Skin of body (tissue), 2 donors: Measurements from ENCODE around the gene YEATS4. TPM values are rescaled to one million over a fixed set of nuclear protein-coding genes. Genes with fewer than 3 reads are reported as not detected.

Experiments used
- DNase-seq: peaks from one replicate; lab custom pipeline; 2025; lab: John Stamatoyannopoulos, UW
- total RNA-seq: library from RNA; depleted of rRNA; stranded (reverse); fragments of >200 nt; gene quantifications from one replicate; pipeline ENCODE4 v1.2.3, GENCODE V29; 2014

The YEATS4 gene
- total RNA-seq, 1 donor from 2014 or later: 12.9 TPM

- DNase-seq: no peak
Observed at GRCh38 chr12:69389831-69390230, 30.3 kb downstream of the YEATS4 start.

GRCh38 chr12:69392179-69392928 is 32.8 kb downstream of the YEATS4 start:
- no peak for DNase-seq

GRCh38 chr12:69396041-69396440 is 36.5 kb downstream of the YEATS4 start:
- DNase-seq: no peak

- no peak for DNase-seq
Observed at GRCh38 chr12:69396963-69397362, 37.4 kb downstream of the YEATS4 start.

GRCh38 chr12:69397978-69398377 is 38.4 kb downstream of the YEATS4 start:
- DNase-seq: no peak

- DNase-seq: no peak
Observed at GRCh38 chr12:69401940-69402339, 42.4 kb downstream of the YEATS4 start.

GRCh38 chr12:69404851-69405565 is 45.5 kb downstream of the YEATS4 start:
- no peak for DNase-seq

- no peak for DNase-seq
Observed at GRCh38 chr12:69405566-69405865, 46.0 kb downstream of the YEATS4 start.

GRCh38 chr12:69406217-69406616 is 46.7 kb downstream of the YEATS4 start:
- DNase-seq: no peak

GRCh38 chr12:69410571-69410970 is 51.0 kb downstream of the YEATS4 start:
- DNase-seq: no peak

- no peak for DNase-seq
Observed at GRCh38 chr12:69412655-69413054, 53.1 kb downstream of the YEATS4 start.

GRCh38 chr12:69415471-69416275 is 56.1 kb downstream of the YEATS4 start:
- peak; percentile 84 for DNase-seq

GRCh38 chr12:69417231-69417630 is 57.7 kb downstream of the YEATS4 start:
- no peak for DNase-seq

- no peak for DNase-seq
Observed at GRCh38 chr12:69417741-69418167, 58.2 kb downstream of the YEATS4 start.

- no peak for DNase-seq
Observed at GRCh38 chr12:69419701-69420100, 60.2 kb downstream of the YEATS4 start.

- DNase-seq: no peak
Observed at GRCh38 chr12:69421548-69421947, 62.0 kb downstream of the YEATS4 start.

- no peak for DNase-seq
Observed at GRCh38 chr12:69423037-69423905, 63.7 kb downstream of the YEATS4 start.

- DNase-seq: no peak
Observed at GRCh38 chr12:69425417-69425816, 65.9 kb downstream of the YEATS4 start.

GRCh38 chr12:69428351-69429073 is 69.0 kb downstream of the YEATS4 start:
- DNase-seq: no peak

- no peak for DNase-seq
Observed at GRCh38 chr12:69430942-69431590, 71.5 kb downstream of the YEATS4 start.
